HG03175 (cell line): ENCODE results near the gene JAK1.
A peak's percentile ranks its signal among the peaks of the same experiment; 100 is the strongest.

Source experiments
- ATAC-seq: cut with Tn5 transposase; IDR thresholded peaks from one replicate; pipeline ENCODE4 v1.9.1; 2021; ENCODE audit warnings: mild to moderate bottlenecking, moderate library complexity; ENCODE audit not compliant: unreplicated experiment

The JAK1 gene

DNA sequence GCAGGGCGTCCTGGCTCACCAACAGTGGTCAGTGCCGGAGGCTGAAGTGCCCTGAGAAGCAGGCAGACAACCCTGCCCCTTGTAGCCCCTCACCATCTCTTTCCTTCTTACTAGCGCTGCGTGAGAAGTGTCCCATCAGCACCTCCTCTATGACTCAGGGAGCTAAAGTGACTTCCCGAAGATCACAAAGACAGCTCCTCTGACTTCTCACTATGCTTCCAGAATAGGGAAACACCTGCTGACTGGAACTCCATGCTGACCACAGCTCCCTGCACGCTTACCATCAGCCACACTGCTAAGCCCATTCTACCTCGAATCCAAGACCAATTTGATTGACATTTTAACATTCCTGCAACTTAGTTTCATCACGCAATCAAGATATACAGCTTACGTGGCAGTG is 92.8 kb downstream of the JAK1 start:
- ATAC-seq: no peak

GRCh38 chr1:64872067-64872466 is 94.3 kb downstream of the JAK1 start:
- ATAC-seq: no peak

DNA sequence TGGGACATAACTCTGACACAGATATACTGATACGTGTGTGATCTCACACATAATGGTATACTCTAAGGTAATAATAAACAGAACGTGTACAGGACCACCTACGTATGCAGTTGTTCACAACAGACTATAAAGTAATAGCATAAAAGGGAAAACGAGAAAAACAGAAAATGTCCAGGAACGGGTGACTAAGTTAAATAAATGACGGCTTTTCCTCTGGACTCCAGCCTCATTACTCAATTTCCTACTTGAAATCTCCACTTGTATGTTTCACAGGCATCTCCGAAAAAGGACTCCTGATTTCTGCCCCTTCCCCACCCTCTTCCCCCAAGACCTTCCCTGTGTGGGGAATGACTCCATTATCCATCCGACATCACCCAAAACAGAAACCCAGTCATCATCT is 95.1 kb downstream of the JAK1 start:
- no peak for ATAC-seq

GRCh38 chr1:64867266-64867665 is 99.1 kb downstream of the JAK1 start:
- no peak for ATAC-seq

GRCh38 chr1:64866689-64867088 is 99.7 kb downstream of the JAK1 start:
- ATAC-seq: no peak

DNA sequence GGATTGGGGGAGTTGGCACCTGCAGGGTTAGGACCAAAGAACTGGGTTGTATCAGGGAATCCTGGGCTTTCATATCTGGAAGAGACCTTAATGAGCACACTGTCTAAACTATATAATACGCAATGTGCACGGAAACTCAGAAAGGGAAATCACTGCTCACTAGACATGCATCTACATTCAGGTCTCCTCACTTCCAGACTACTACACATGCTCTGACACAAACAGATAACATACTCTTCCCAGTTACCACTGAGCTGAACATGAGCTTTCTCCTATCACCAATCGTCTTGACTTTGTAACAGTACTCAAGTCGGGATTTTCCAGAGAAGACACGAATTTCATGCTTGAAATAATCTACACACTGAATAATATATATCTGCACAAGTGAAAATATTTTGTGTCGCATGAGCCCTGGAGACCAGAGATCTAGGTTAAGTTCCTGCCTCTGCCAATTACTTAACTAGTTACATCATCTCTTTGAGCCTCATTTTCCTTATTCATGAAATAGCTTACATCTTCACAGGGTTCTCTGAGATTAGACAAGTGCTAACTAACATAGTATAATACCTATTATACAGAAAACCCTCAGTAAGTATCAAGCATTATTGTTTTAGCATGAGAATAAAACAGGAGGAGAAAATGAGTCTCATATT is 101.1 kb downstream of the JAK1 start:
- ATAC-seq: no peak

- peak; percentile 100 for ATAC-seq
These were observed 102.1 kb downstream of the JAK1 start for GRCh38 chr1:64864018-64864940.

DNA sequence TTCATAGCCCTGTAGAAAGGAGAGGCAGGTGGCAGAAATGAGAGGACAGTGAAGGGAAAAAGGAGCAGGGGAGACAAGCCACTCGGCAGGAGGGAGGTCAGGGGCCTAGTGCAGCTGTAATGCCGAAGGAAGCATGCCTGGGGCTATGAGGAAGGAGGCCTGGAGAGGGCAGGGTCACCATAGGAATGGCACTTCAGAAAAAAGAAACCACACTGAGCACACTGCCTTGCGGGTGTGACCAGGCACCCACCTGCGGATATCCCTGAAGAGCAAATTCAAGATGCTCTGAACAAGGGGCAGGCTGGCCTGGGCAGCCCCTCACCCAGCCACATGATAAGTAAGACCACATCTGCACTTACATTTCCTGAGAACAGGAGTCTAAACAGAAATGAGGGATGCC is 104.7 kb downstream of the JAK1 start:
- ATAC-seq: no peak

GRCh38 chr1:64857347-64857746 is 109.0 kb downstream of the JAK1 start:
- no peak for ATAC-seq

GRCh38 chr1:64856553-64856952 is 109.8 kb downstream of the JAK1 start:
- ATAC-seq: no peak

- no peak for ATAC-seq
These were observed 110.8 kb downstream of the JAK1 start for GRCh38 chr1:64855557-64855956.

DNA sequence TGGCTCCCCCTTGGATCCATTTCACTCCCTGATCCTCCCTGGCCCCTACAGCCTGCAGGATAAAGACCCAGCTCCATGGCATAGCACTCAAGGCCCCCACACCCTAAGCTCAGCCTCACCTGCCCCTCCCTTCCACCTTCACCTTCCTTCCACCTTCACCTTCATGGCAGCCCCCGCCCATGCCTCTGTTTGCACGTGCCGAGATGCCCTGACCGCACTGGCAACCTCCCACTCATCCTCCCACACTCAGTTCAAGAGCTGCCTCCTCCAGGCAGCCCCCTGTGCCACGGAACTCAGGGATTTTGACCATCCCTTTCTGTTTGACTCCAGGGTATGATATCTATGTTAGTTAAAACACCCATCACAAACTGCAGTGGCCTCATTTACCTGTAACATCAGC is 111.7 kb downstream of the JAK1 start:
- ATAC-seq: no peak

DNA sequence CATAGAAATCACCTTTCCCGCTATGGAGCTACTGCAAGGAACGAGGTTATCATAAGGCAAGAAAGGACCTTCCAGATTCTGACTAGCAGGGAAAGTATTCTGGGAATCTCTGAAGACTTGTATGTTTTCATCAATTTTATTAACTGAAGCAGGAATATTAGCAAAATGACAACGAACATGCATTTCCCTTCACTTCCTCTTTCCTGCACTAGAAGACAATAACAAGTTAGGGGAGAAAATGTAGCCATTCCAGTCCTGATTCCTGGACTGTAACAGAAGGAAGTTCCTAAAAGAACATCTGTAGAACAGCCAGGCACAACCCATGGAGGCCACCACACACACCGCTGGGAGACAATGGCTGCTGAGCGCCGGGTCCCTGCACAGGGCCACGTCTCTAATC is 114.7 kb downstream of the JAK1 start:
- no peak for ATAC-seq

DNA sequence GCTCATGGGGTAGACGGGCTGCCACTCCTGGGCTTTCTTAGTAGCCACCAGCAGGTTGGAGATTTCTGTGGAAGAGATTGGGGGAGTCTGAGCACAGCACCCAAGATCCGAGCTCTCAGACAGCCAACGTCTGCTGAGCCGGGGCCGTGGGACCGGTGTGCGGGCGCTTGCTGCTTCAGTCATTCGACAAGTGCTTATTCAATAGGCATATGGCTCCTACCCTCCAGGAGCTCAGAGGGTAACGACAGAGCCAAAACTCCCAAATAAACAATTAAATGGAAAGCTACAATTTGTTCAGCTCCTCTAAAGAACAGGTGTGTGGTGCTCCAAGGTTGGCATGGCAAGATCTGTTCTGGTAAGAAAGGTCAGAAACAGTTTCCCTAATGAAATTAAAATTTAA is 115.5 kb downstream of the JAK1 start:
- no peak for ATAC-seq

GRCh38 chr1:64849942-64850341 is 116.4 kb downstream of the JAK1 start:
- no peak for ATAC-seq

DNA sequence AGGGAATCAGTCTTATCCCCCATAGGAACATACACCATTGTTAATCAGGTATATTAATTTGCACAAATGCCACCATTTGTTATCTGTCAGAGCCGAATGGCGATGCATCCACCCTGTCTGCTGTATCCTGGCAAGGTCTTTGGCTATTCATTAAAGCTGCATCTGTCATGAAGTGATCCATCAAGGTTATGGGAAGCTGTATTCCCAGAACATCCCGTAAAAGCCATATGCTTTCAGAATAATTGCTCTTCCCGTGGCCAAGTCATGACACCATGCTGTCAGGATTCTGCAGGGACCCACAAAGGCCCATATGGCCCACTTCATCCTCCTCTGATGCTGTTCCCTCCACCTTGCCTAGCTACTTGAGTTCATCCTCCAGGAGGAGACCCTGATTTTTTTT is 117.5 kb downstream of the JAK1 start:
- ATAC-seq: no peak

DNA sequence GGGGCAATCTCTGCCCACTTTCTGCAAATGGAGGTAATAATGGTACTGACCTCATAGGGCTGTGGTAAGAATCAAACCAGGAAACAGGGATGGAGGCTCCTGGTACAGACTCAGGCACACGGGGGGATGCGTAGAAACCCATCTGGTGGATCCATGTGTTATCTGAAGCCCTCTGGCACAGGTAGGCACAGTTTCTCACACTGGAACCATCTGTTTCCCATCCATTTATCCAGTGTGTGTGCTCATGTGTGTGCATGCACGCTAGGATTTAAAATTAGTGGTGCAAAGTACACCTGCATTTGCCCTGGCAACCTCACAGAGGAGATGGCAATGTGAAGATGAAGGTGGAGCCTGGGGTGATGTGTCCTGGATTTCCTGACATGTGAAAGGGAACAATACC is 118.2 kb downstream of the JAK1 start:
- no peak for ATAC-seq

DNA sequence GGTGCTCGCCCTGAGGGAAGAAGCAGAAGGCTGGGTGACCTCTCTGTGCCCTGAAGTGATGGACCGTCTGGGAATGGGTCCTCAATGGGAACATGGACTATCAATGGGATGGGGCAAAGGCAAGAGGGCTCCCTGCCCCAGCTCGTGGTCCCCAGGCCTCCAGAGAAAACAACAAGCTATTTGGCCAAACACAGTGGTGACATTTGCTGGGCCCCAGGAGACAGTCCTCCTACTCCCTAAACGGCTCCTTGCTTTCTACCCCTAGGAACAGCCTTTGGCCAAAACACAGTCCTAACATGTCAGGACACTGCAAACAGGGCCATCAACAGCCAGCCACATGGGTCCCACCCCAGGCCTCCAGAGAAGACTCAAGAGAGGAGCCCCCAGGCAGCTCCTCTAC is 118.7 kb downstream of the JAK1 start:
- no peak for ATAC-seq

DNA sequence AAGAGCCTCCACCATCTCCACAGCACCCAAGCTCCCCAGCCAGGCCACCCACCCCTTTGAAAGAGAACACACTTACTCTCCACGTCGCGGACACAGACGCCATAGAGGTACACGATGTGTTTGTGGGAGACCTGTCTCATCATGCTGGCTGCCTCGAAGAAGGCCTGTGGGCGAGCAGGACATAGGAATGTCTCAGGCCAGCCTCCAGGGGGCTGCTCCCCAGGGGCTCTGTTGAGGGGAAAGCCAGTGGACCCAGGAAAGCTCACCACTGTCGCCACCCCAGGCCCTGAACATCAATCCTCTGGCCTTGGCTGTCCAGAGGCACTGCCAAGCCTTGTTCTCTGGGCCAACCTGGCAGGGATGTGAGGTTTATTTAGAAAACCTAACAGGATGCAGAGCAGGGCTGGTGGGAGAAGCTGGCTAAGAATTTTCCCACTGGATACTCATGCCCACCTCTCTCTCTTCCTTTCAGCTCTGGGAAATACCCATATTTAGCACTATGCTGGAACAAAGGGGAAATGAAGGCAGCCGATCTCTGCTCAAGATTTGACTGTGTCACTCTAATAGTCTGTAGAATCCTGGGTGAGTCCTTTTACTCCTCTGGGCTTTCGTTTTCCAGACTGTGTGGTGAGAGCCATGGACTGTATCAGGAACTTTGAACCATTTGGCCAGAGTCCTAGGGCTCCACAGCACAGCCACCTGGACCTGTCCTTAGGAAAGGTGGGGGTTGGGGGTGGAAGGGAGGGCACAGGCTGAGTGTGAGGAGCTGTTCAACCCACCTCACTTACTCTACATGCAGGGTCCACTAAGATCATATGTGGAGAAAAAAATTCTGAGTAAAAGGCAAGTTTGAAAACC is 119.5 kb downstream of the JAK1 start:
- ATAC-seq: no peak

- no peak for ATAC-seq
These were observed 120.4 kb downstream of the JAK1 start for GRCh38 chr1:64845831-64846425.

GRCh38 chr1:64844609-64845008 is 121.7 kb downstream of the JAK1 start:
- no peak for ATAC-seq
